ENCODE results near the gene CCL19.

CCL19 gene

GRCh38 chr9:34688329-34689115, 2.6 kb downstream of the CCL19 start:
- Histone ChIP-seq H2BK5ac (ENCODE audit: low read depth, low read length, poor library complexity) (no peak overlapping the region), H3K9me3 (ENCODE audit: insufficient read depth, low read depth, low read length) (no peaks in the 10 kb centered on the region), H3K9ac (ENCODE audit: low read length) (no peak overlapping the region), H3K4me3 (ENCODE audit: low read depth, low read length) (no peak overlapping the region), H2BK120ac (ENCODE audit: insufficient read depth, low read length, poor library complexity) (no peak overlapping the region), H2AK5ac (ENCODE audit: low read length) (no peak overlapping the region), H3K18ac (ENCODE audit: low read length) (no peak overlapping the region), H2AFZ (ENCODE audit: insufficient read depth, low read length, poor library complexity) (no peak overlapping the region), H3K79me1 (ENCODE audit: low read length) (no peaks in the 10 kb centered on the region), H3K4me2 (ENCODE audit: low read length) (no peak overlapping the region), H3K27me3 (ENCODE audit: insufficient read depth, low read length) (no peaks in the 10 kb centered on the region), H3K27ac (ENCODE audit: low read depth, low read length) (no peak overlapping the region), H3K23ac (ENCODE audit: low read length) (no peak overlapping the region), H4K12ac (ENCODE audit: low read depth, low read length) (no peak overlapping the region), H3K79me2 (ENCODE audit: control insufficient read depth, insufficient read depth, low read length, poor library complexity) (no peaks in the 10 kb centered on the region), H3K36me3 (ENCODE audit: control insufficient read depth in 1 of 2, insufficient read depth in 2 of 2, low read length in 2 of 2) (no peaks in the 10 kb centered on the region), H3K4me1 (ENCODE audit: control insufficient read depth in 1 of 2, insufficient read depth in 2 of 2, low read length in 2 of 2) (peaks cover 2 to 4% of the 10 kb centered on the region in 2 experiments), H4K8ac (ENCODE audit: low read depth, low read length) (no peak overlapping the region), H3K14ac (ENCODE audit: low read length) (no peak overlapping the region), H3K4ac (ENCODE audit: low read depth, low read length) (no peak overlapping the region), H2BK12ac (ENCODE audit: low read length) (no peak overlapping the region), H4K91ac (ENCODE audit: low read depth, low read length) (no peak overlapping the region)
- no CpG with 5 or more reads among the region's 5 CpGs for whole genome bisulfite sequencing (ENCODE audit: extremely low coverage, insufficient coverage, insufficient read length)
- no peak for DNase-seq

GRCh38 chr9:34687276-34688030, 3.6 kb downstream of the CCL19 start:
- Histone ChIP-seq H2AFZ (ENCODE audit: insufficient read depth, low read length, poor library complexity) (no peak overlapping the region), H3K36me3 (ENCODE audit: control insufficient read depth in 1 of 2, insufficient read depth in 2 of 2, low read length in 2 of 2) (no peaks in the 10 kb centered on the region), H4K91ac (ENCODE audit: low read depth, low read length) (no peak overlapping the region), H3K14ac (ENCODE audit: low read length) (no peak overlapping the region), H3K4me2 (ENCODE audit: low read length) (no peak overlapping the region), H3K79me2 (ENCODE audit: control insufficient read depth, insufficient read depth, low read length, poor library complexity) (no peaks in the 10 kb centered on the region), H4K8ac (ENCODE audit: low read depth, low read length) (no peak overlapping the region), H3K27ac (ENCODE audit: low read depth, low read length) (no peak overlapping the region), H2BK12ac (ENCODE audit: low read length) (no peak overlapping the region), H2AK5ac (ENCODE audit: low read length) (no peak overlapping the region), H3K9ac (ENCODE audit: low read length) (no peak overlapping the region), H3K18ac (ENCODE audit: low read length) (no peak overlapping the region), H3K23ac (ENCODE audit: low read length) (no peak overlapping the region), H3K79me1 (ENCODE audit: low read length) (no peaks in the 10 kb centered on the region), H4K12ac (ENCODE audit: low read depth, low read length) (no peak overlapping the region), H2BK5ac (ENCODE audit: low read depth, low read length, poor library complexity) (no peak overlapping the region), H3K27me3 (ENCODE audit: insufficient read depth, low read length) (no peaks in the 10 kb centered on the region), H3K4ac (ENCODE audit: low read depth, low read length) (no peak overlapping the region), H3K4me1 (ENCODE audit: control insufficient read depth in 1 of 2, insufficient read depth in 2 of 2, low read length in 2 of 2) (peaks cover 2 to 4% of the 10 kb centered on the region in 2 experiments), H2BK120ac (ENCODE audit: insufficient read depth, low read length, poor library complexity) (no peak overlapping the region), H3K9me3 (ENCODE audit: insufficient read depth, low read depth, low read length) (no peaks in the 10 kb centered on the region), H3K4me3 (ENCODE audit: low read depth, low read length) (no peak overlapping the region)
- DNase-seq, result no peak
- WGBS (ENCODE audit: extremely low coverage, insufficient coverage, insufficient read length), result no CpG with 5 or more reads among the region's 10 CpGs

DNA sequence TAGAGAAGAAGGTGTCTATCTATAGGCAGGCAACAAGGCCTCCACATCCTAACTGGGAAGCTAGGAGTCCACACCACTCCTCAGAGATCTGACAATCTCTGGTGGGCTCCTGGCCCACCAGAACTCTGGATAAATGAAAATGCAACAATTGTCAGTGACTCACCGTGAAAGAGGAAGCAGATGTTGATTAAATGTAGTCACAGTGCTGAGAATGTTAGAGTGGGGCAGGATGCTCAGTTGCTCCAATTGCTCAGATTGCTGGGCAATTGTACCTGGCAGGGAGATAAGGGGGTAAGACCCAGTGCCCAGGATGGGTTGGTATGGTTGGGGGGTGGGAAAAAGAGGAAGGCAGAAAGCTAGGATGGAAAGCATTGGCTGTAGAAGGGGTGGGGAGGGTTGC, 4.3 kb downstream of the CCL19 start:
- no CpG with 5 or more reads among the region's 1 CpG for WGBS (ENCODE audit: extremely low coverage, insufficient coverage, insufficient read length)
- H3K9ac ChIP-seq (ENCODE audit: low read length), result no peak overlapping the region
- no peaks in the 10 kb centered on the region for H3K36me3 ChIP-seq (ENCODE audit: control insufficient read depth in 1 of 2, insufficient read depth in 2 of 2, low read length in 2 of 2)
- no peak overlapping the region for H3K14ac ChIP-seq (ENCODE audit: low read length)
- H2AK5ac ChIP-seq (ENCODE audit: low read length), result no peak overlapping the region
- no peak overlapping the region for H2BK5ac ChIP-seq (ENCODE audit: low read depth, low read length, poor library complexity)
- H3K27me3 ChIP-seq (ENCODE audit: insufficient read depth, low read length), result no peaks in the 10 kb centered on the region
- no peak for DNase-seq
- no peak overlapping the region for H3K4me2 ChIP-seq (ENCODE audit: low read length)
- peaks cover 2 to 4% of the 10 kb centered on the region in 2 experiments for H3K4me1 ChIP-seq (ENCODE audit: control insufficient read depth in 1 of 2, insufficient read depth in 2 of 2, low read length in 2 of 2)
- no peak overlapping the region for H2BK12ac ChIP-seq (ENCODE audit: low read length)
- H4K91ac ChIP-seq (ENCODE audit: low read depth, low read length), result no peak overlapping the region
- no peaks in the 10 kb centered on the region for H3K79me2 ChIP-seq (ENCODE audit: control insufficient read depth, insufficient read depth, low read length, poor library complexity)
- no peak overlapping the region for H2BK120ac ChIP-seq (ENCODE audit: insufficient read depth, low read length, poor library complexity)
- no peaks in the 10 kb centered on the region for H3K9me3 ChIP-seq (ENCODE audit: insufficient read depth, low read depth, low read length)
- H2AFZ ChIP-seq (ENCODE audit: insufficient read depth, low read length, poor library complexity), result no peak overlapping the region
- no peak overlapping the region for H3K18ac ChIP-seq (ENCODE audit: low read length)
- H4K12ac ChIP-seq (ENCODE audit: low read depth, low read length), result no peak overlapping the region
- H3K23ac ChIP-seq (ENCODE audit: low read length), result no peak overlapping the region
- no peak overlapping the region for H3K4me3 ChIP-seq (ENCODE audit: low read depth, low read length)
- H4K8ac ChIP-seq (ENCODE audit: low read depth, low read length), result no peak overlapping the region
- H3K4ac ChIP-seq (ENCODE audit: low read depth, low read length), result no peak overlapping the region
- no peak overlapping the region for H3K27ac ChIP-seq (ENCODE audit: low read depth, low read length)
- no peaks in the 10 kb centered on the region for H3K79me1 ChIP-seq (ENCODE audit: low read length)

GRCh38 chr9:34686231-34686630, 4.8 kb downstream of the CCL19 start:
- Histone ChIP-seq H2BK12ac (ENCODE audit: low read length) (no peak overlapping the region), H3K79me1 (ENCODE audit: low read length) (no peaks in the 10 kb centered on the region), H3K4me2 (ENCODE audit: low read length) (no peak overlapping the region), H2AK5ac (ENCODE audit: low read length) (no peak overlapping the region), H2AFZ (ENCODE audit: insufficient read depth, low read length, poor library complexity) (no peak overlapping the region), H3K4ac (ENCODE audit: low read depth, low read length) (no peak overlapping the region), H3K18ac (ENCODE audit: low read length) (no peak overlapping the region), H4K12ac (ENCODE audit: low read depth, low read length) (no peak overlapping the region), H3K27me3 (ENCODE audit: insufficient read depth, low read length) (no peaks in the 10 kb centered on the region), H3K4me1 (ENCODE audit: control insufficient read depth in 1 of 2, insufficient read depth in 2 of 2, low read length in 2 of 2) (peaks cover 2 to 4% of the 10 kb centered on the region in 2 experiments), H4K91ac (ENCODE audit: low read depth, low read length) (no peak overlapping the region), H4K8ac (ENCODE audit: low read depth, low read length) (no peak overlapping the region), H3K36me3 (ENCODE audit: control insufficient read depth in 1 of 2, insufficient read depth in 2 of 2, low read length in 2 of 2) (no peaks in the 10 kb centered on the region), H3K4me3 (ENCODE audit: low read depth, low read length) (no peak overlapping the region), H3K23ac (ENCODE audit: low read length) (no peak overlapping the region), H2BK120ac (ENCODE audit: insufficient read depth, low read length, poor library complexity) (no peak overlapping the region), H3K27ac (ENCODE audit: low read depth, low read length) (no peak overlapping the region), H2BK5ac (ENCODE audit: low read depth, low read length, poor library complexity) (no peak overlapping the region), H3K79me2 (ENCODE audit: control insufficient read depth, insufficient read depth, low read length, poor library complexity) (no peaks in the 10 kb centered on the region), H3K9ac (ENCODE audit: low read length) (no peak overlapping the region), H3K14ac (ENCODE audit: low read length) (no peak overlapping the region), H3K9me3 (ENCODE audit: insufficient read depth, low read depth, low read length) (no peaks in the 10 kb centered on the region)
- no peak for DNase-seq
- no CpG with 5 or more reads among the region's 5 CpGs for WGBS (ENCODE audit: extremely low coverage, insufficient coverage, insufficient read length)

Measured in trophoblast cell (in vitro differentiated cells and primary cell).